HepG2 (cell line): ENCODE measurements around the gene CAMK2G. TPM values are rescaled to one million over a fixed set of nuclear protein-coding genes. Genes with fewer than 3 reads are reported as not detected.

Source experiments
- DZIP1 ChIP-seq: sonication (generic); formaldehyde crosslinking; IDR thresholded peaks from 2 replicates; pipeline ENCODE4 v1.5.0; 2020; ENCODE audit warnings: mild to moderate bottlenecking, missing genetic modification reagents
- GPN1 ChIP-seq: sonication (generic); formaldehyde crosslinking; IDR thresholded peaks from 2 replicates; pipeline ENCODE4 v1.5.1; 2020; ENCODE audit warnings: missing genetic modification reagents, borderline replicate concordance
- IKZF5 ChIP-seq: IDR thresholded peaks from 2 replicates; pipeline ENCODE4 v1.6.1; 2018; ENCODE audit warnings: missing genetic modification reagents, mild to moderate bottlenecking, missing compliant biosample characterization
- MED8 ChIP-seq: sonication (generic); formaldehyde crosslinking; IDR thresholded peaks from 2 replicates; pipeline ENCODE4 v1.8.1; 2023; ENCODE audit warnings: mild to moderate bottlenecking, missing genetic modification reagents; ENCODE audit not compliant: insufficient replicate concordance
- PCBP2 ChIP-seq: fragments of 200-400 bp; formaldehyde crosslinking; optimal IDR thresholded peaks from 2 replicates; pipeline ENCODE3; 2018; ENCODE audit warnings: low read length, low read depth; ENCODE audit not compliant: poor library complexity, severe bottlenecking
- SNAPC2 ChIP-seq: sonication (generic); formaldehyde crosslinking; IDR thresholded peaks from 2 replicates; pipeline ENCODE4 v1.8.1; 2022; ENCODE audit warnings: mild to moderate bottlenecking, missing genetic modification reagents
- SP140L ChIP-seq: sonication (generic); formaldehyde crosslinking; IDR thresholded peaks from 2 replicates; pipeline ENCODE4 v1.4.0; 2020; ENCODE audit warnings: missing genetic modification reagents, borderline replicate concordance
- SP2 ChIP-seq: sonication (generic); formaldehyde crosslinking; IDR thresholded peaks from 2 replicates; pipeline ENCODE4 v1.5.1; 2020; ENCODE audit warnings: mild to moderate bottlenecking, missing genetic modification reagents
- TMF1 ChIP-seq: sonication (generic); formaldehyde crosslinking; IDR thresholded peaks from 2 replicates; pipeline ENCODE4 v1.8.1; 2022; ENCODE audit warnings: low read depth, missing genetic modification reagents
- ZBTB46 ChIP-seq: sonication (generic); formaldehyde crosslinking; IDR thresholded peaks from 2 replicates; pipeline ENCODE4 v1.4.0; 2020; ENCODE audit warnings: mild to moderate bottlenecking, missing genetic modification reagents, borderline replicate concordance
- ZBTB8A ChIP-seq: sonication (generic); formaldehyde crosslinking; IDR thresholded peaks from 2 replicates; pipeline ENCODE4 v1.4.0; 2020; ENCODE audit warnings: mild to moderate bottlenecking, low read depth, missing genetic modification reagents, borderline replicate concordance
- ZFP1 ChIP-seq: IDR thresholded peaks from 2 replicates; pipeline ENCODE4 v1.6.1; 2016
- ZMAT5 ChIP-seq: sonication (generic); formaldehyde crosslinking; IDR thresholded peaks from 2 replicates; pipeline ENCODE4 v1.5.0; 2020; ENCODE audit warnings: mild to moderate bottlenecking, low read depth, missing genetic modification reagents, borderline replicate concordance
- ZNF24 ChIP-seq: fragments of 450-650 bp; IDR thresholded peaks from 2 replicates; pipeline ENCODE4 v1.6.1; 2017; ENCODE audit warnings: antibody characterized with exemption, mild to moderate bottlenecking
- ZNF546 ChIP-seq: sonication (generic); formaldehyde crosslinking; conservative IDR thresholded peaks from 2 replicates; pipeline ENCODE4 v1.8.1; 2023; ENCODE audit warnings: mild to moderate bottlenecking, missing genetic modification reagents
- ZNF562 ChIP-seq: sonication (generic); formaldehyde crosslinking; IDR thresholded peaks from 2 replicates; pipeline ENCODE4 v1.8.0; 2022; ENCODE audit warnings: missing genetic modification reagents, borderline replicate concordance
- ZNF563 ChIP-seq: sonication (generic); formaldehyde crosslinking; IDR thresholded peaks from 2 replicates; pipeline ENCODE4 v1.8.0; 2022; ENCODE audit warnings: mild to moderate bottlenecking, moderate library complexity, missing genetic modification reagents
- ZNF652 ChIP-seq: IDR thresholded peaks from 2 replicates; pipeline ENCODE4 v1.6.1; 2016; ENCODE audit warnings: low read depth, borderline replicate concordance
- ZNF776 ChIP-seq: sonication (generic); formaldehyde crosslinking; IDR thresholded peaks from 2 replicates; pipeline ENCODE4 v1.4.0; 2020; ENCODE audit warnings: mild to moderate bottlenecking, missing genetic modification reagents
- ZSCAN22 ChIP-seq: sonication (generic); formaldehyde crosslinking; IDR thresholded peaks from 2 replicates; pipeline ENCODE4 v1.4.0; 2020; ENCODE audit warnings: mild to moderate bottlenecking, missing genetic modification reagents
- polyA plus RNA-seq, 8 experiments: library from polyadenylated mRNA; depleted of rRNA in 3 of 8; stranded (reverse) in 7 of 8; unstranded in 1 of 8; fragments of >200 nt; fragmentation: Illumina TruSeq in 4 of 8; extraction: Trizol in 4 of 8; gene quantifications; 2 replicates each; pipeline versions ENCODE4 v1.2.1 to v1.2.3, GENCODE V29; 2011 to 2016; ENCODE audit warnings: low read depth in 4 of 8, missing spikeins in 1 of 8, mixed read lengths in 1 of 8; ENCODE audit not compliant: insufficient read depth in 1 of 8
- total RNA-seq, 5 experiments: library from RNA; depleted of rRNA; stranded (reverse); fragments of >200 nt; fragmentation: Illumina TruSeq; extraction: Trizol; gene quantifications; 2 replicates each; pipeline ENCODE4 v1.2.3, GENCODE V29; 2016; ENCODE audit warnings: low read depth in 1 of 5
- TF ChIP-seq, protein P1 (sequence below): sonication (generic); formaldehyde crosslinking; IDR thresholded peaks from 2 replicates; pipeline ENCODE4 v1.5.0; 2020; ENCODE audit warnings: missing genetic modification reagents, mild to moderate bottlenecking, borderline replicate concordance
- TF ChIP-seq, protein P2 (sequence below): sonication (generic); formaldehyde crosslinking; IDR thresholded peaks from 2 replicates; pipeline ENCODE4 v1.8.1; 2023; ENCODE audit warnings: missing genetic modification reagents, inconsistent platforms, borderline replicate concordance

The CAMK2G gene
- total and polyA plus RNA-seq, 2 of the 13 experiments (the other 11 are each of a cell fraction or from before 2014, with no cell fraction given): 15.9 to 18.8 TPM

DNA sequence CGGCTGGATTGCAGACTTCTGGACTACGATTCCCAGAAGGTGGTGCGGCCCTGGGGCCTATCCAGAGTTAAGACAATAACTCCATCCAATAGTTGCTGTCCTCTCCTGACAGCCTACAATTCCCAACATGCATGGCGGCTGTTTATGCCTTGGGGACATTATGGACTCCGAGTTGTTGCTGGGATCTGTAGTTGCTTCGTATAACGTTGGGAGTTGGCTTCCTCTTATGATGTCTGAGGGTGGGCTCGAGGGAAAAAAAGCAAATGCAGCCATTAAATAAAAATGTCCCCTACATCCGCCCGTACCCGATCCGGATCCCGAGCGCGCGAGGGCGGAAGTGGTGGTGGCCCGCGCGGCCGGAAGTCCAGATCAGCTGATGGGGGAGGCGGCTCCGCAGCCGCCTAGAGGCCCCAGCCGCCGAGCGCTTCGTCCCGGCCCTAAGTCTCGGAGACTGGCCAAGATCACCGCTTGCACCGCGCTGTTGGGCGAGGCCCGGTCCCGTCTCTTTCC lies 89.1 kb downstream of the CAMK2G start, which contains the start of gene ZSWIM8 (continued):
- TF ChIP-seq DZIP1 (CRISPR knock-in tag): no peak
- peak; percentile 17; the same call in 1 of the 2 replicates for TF ChIP-seq SP2 (CRISPR knock-in tag)
- no peak for TF ChIP-seq SP140L
- no peak for TF ChIP-seq ZNF562 (CRISPR knock-in tag)
- no peak for TF ChIP-seq PCBP2
- no peak for TF ChIP-seq IKZF5 (CRISPR knock-in tag)
- TF ChIP-seq ZFP1 (CRISPR knock-in tag): no peak
- TF ChIP-seq ZNF24: no peak
- TF ChIP-seq ZBTB46 (CRISPR knock-in tag): no peak
- no peak for TF ChIP-seq ZMAT5 (CRISPR knock-in tag)
- TF ChIP-seq, protein P1, sequence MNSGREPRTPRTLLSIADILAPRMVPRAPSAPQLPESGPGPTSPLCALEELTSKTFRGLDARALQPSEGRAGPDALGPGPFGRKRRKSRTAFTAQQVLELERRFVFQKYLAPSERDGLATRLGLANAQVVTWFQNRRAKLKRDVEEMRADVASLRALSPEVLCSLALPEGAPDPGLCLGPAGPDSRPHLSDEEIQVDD (CRISPR knock-in tag): no peak
- TF ChIP-seq ZNF563 (CRISPR knock-in tag): 0 out of 2 replicates have a peak, but pooled peaks have one; percentile 50
- no peak for TF ChIP-seq ZNF652
- no peak for TF ChIP-seq ZSCAN22 (CRISPR knock-in tag)
- TF ChIP-seq SNAPC2 (CRISPR knock-in tag): no peak
- peak; percentile 19 for TF ChIP-seq MED8 (CRISPR knock-in tag)
- no peak for TF ChIP-seq ZNF546
- TF ChIP-seq ZNF776 (CRISPR knock-in tag): no peak
- TF ChIP-seq, protein P2, sequence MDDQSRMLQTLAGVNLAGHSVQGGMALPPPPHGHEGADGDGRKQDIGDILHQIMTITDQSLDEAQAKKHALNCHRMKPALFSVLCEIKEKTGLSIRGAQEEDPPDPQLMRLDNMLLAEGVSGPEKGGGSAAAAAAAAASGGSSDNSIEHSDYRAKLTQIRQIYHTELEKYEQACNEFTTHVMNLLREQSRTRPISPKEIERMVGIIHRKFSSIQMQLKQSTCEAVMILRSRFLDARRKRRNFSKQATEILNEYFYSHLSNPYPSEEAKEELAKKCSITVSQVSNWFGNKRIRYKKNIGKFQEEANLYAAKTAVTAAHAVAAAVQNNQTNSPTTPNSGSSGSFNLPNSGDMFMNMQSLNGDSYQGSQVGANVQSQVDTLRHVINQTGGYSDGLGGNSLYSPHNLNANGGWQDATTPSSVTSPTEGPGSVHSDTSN (CRISPR knock-in tag): no peak
- no peak for TF ChIP-seq ZBTB8A
- TF ChIP-seq GPN1 (CRISPR knock-in tag): no peak
- TF ChIP-seq TMF1 (CRISPR knock-in tag): no peak
